Central memory CD8-positive, alpha-beta T cell (primary cell): Measurements from ENCODE around the gene BRI3.
"Not testable (repeated sequence)": the region's sequence is repeated elsewhere in the genome, so short reads cannot be mapped to it uniquely, and the experiment has no call there.

Experiments used
- ATAC-seq: fragments of 150-1000 bp; cut with Tn5 transposase; replicated peaks from 2 replicates; pipeline ENCODE4 v1.10.0; 2022; ENCODE audit warnings: mild to moderate bottlenecking, moderate FRiP score, moderate number of reproducible peaks; ENCODE audit not compliant: poor library complexity, severe bottlenecking; ENCODE audit errors: extremely low read depth
- DNase-seq, 2 donors: peaks; one replicate each; pipeline ENCODE4 v3.0.0; 2021; ENCODE audit warnings: low spot score in 2 of 2
- H3K27ac Mint-ChIP-seq: one replicate; pipeline ENCODE4 v1.8.0; 2022; ENCODE audit warnings: low read depth, mild to moderate bottlenecking, moderate library complexity, mixed read lengths
- H3K27me3 Mint-ChIP-seq: one replicate; pipeline ENCODE4 v1.8.0; 2022; ENCODE audit warnings: mixed read lengths
- H3K36me3 Mint-ChIP-seq: one replicate; pipeline ENCODE4 v1.8.0; 2022; ENCODE audit warnings: mild to moderate bottlenecking, moderate library complexity, mixed read lengths; ENCODE audit not compliant: insufficient read depth
- H3K4me1 Mint-ChIP-seq: one replicate; pipeline ENCODE4 v1.8.0; 2022; ENCODE audit warnings: mixed read lengths
- H3K4me3 Mint-ChIP-seq: one replicate; pipeline ENCODE4 v1.8.0; 2022; ENCODE audit warnings: mild to moderate bottlenecking, moderate library complexity, mixed read lengths
- H3K9me3 Mint-ChIP-seq: one replicate; pipeline ENCODE4 v1.8.0; 2022; ENCODE audit warnings: mixed read lengths

BRI3 gene

GRCh38 chr7:98312201-98312600 is 30.7 kb downstream of the BRI3 start:
- ATAC-seq (no peak), DNase-seq (no peak)
- Mint-ChIP-seq H3K27me3 (no peaks in the 10 kb centered on the region), H3K4me3 (no peak overlapping the region), H3K4me1 (no peaks in the 10 kb centered on the region), H3K9me3 (no peaks in the 10 kb centered on the region), H3K36me3 (no peaks in the 10 kb centered on the region), H3K27ac (no peak overlapping the region)

DNA sequence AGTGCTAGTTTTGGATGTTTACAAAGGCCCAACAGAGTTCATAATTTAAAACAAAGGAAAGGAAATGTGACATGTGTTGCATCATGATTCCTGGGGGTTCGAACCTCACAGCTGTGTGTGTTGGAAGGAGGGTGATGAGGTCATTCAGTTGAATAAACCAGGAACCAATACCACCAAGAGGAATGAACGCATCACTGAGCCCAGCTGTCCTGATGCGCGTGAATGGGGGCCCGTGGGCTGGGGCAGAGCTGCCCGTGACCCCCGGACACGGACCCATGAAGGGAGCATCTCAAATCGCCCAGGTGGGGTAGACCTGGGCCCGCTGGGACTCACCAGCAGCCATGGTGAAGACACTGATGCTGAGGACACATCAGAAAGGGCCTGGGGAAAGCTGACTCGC is 33.0 kb downstream of the BRI3 start:
- no peaks in the 10 kb centered on the region for H3K36me3 Mint-ChIP-seq
- H3K9me3 Mint-ChIP-seq = no peaks in the 10 kb centered on the region
- ATAC-seq = no peak
- peak overlapping the region; percentile 30 for H3K27ac Mint-ChIP-seq
- no peaks in the 10 kb centered on the region for H3K4me1 Mint-ChIP-seq
- peaks cover 12% of the 10 kb centered on the region for H3K27me3 Mint-ChIP-seq
- DNase-seq = no peak
- H3K4me3 Mint-ChIP-seq = no peak overlapping the region

- Mint-ChIP-seq H3K27ac (no peak overlapping the region), H3K4me1 (no peaks in the 10 kb centered on the region), H3K36me3 (no peaks in the 10 kb centered on the region), H3K9me3 (no peaks in the 10 kb centered on the region), H3K27me3 (peaks cover 12% of the 10 kb centered on the region), H3K4me3 (no peak overlapping the region)
- ATAC-seq = no peak
- DNase-seq = no peak
Observed at GRCh38 chr7:98315318-98315993, 34.0 kb downstream of the BRI3 start.

DNA sequence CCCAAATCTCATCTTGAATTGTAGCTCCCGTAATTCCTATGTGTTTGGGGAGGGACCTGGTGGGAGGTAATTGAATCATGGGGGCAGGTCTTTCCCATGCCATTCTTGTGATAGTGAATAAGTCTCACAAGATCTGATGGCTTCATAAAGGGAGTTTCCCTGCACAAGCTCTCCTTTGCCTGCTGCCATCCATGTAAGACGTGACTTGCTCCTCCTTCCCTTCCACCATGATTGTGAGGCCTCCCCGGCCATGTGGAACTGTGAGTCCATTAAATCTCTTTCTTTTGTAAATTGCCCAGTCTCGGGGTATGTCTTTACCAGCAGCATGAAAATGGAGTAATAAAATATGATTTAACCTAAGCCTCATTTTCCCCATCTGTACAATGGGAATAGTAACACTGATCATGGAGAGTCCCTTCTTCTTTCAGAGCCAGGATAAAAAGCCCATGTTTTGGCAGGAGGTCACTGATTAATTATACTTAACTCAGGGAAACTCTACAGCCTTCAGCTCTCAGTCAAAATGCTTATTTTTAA is 34.6 kb downstream of the BRI3 start:
- H3K4me3 Mint-ChIP-seq, H3K4me1 Mint-ChIP-seq, H3K27ac Mint-ChIP-seq, H3K9me3 Mint-ChIP-seq, H3K36me3 Mint-ChIP-seq, ATAC-seq, DNase-seq: not testable (repeated sequence)
- peaks cover 12% of the 10 kb centered on the region for H3K27me3 Mint-ChIP-seq

GRCh38 chr7:98317366-98318040 is 36.0 kb downstream of the BRI3 start:
- Mint-ChIP-seq H3K4me3 (no peak overlapping the region), H3K4me1 (no peaks in the 10 kb centered on the region), H3K27me3 (peaks cover 22% of the 10 kb centered on the region), H3K27ac (no peak overlapping the region), H3K36me3 (no peaks in the 10 kb centered on the region), H3K9me3 (no peaks in the 10 kb centered on the region)
- DNase-seq = no peak
- ATAC-seq = no peak

- ATAC-seq (no peak), DNase-seq (no peak)
- Mint-ChIP-seq H3K4me1 (no peaks in the 10 kb centered on the region), H3K36me3 (no peaks in the 10 kb centered on the region), H3K9me3 (no peaks in the 10 kb centered on the region), H3K27me3 (peaks cover 36% of the 10 kb centered on the region), H3K27ac (no peak overlapping the region), H3K4me3 (no peak overlapping the region)
Observed at GRCh38 chr7:98319176-98319575, 37.7 kb downstream of the BRI3 start.

DNA sequence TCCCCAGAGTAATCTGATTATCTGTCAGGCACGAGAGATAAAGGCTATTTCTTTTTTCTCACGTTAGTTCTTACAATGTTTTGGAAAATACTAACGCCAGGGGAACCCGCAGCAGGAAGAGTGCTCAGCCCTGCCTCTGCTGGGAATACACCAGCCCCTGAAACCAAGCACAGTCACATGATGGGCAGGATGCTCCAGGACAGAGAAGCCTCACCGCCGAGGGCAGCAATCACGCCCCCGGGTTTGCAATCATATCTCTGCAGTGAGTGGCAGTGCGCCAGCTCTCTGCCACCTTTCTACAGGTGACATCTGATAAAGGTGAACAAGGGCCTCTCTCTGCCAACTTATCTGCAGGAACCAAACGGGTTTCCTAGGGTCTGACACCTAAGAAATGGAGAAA is 39.8 kb downstream of the BRI3 start:
- DNase-seq (no peak), ATAC-seq (no peak)
- Mint-ChIP-seq H3K36me3 (no peaks in the 10 kb centered on the region), H3K27ac (no peak overlapping the region), H3K27me3 (peaks cover 39% of the 10 kb centered on the region), H3K4me3 (no peak overlapping the region), H3K9me3 (no peaks in the 10 kb centered on the region), H3K4me1 (no peaks in the 10 kb centered on the region)

- DNase-seq (no peak), ATAC-seq (no peak)
- Mint-ChIP-seq H3K27me3 (peaks cover 43% of the 10 kb centered on the region), H3K27ac (no peak overlapping the region), H3K4me1 (no peaks in the 10 kb centered on the region), H3K36me3 (no peaks in the 10 kb centered on the region), H3K4me3 (no peak overlapping the region), H3K9me3 (no peaks in the 10 kb centered on the region)
Observed at GRCh38 chr7:98322331-98323270, 41.1 kb downstream of the BRI3 start.

- no peaks in the 10 kb centered on the region for H3K9me3 Mint-ChIP-seq
- DNase-seq (no peak), ATAC-seq (no peak)
- H3K4me1 Mint-ChIP-seq = no peaks in the 10 kb centered on the region
- no peak overlapping the region for H3K27ac Mint-ChIP-seq
- H3K4me3 Mint-ChIP-seq = no peak overlapping the region
- peaks cover 35% of the 10 kb centered on the region for H3K27me3 Mint-ChIP-seq
- H3K36me3 Mint-ChIP-seq = no peaks in the 10 kb centered on the region
Observed at GRCh38 chr7:98323597-98324322, 42.3 kb downstream of the BRI3 start.

GRCh38 chr7:98324782-98325181 is 43.3 kb downstream of the BRI3 start:
- H3K9me3 Mint-ChIP-seq = no peaks in the 10 kb centered on the region
- H3K27ac Mint-ChIP-seq = no peak overlapping the region
- H3K4me3 Mint-ChIP-seq = no peak overlapping the region
- no peaks in the 10 kb centered on the region for H3K36me3 Mint-ChIP-seq
- H3K4me1 Mint-ChIP-seq = no peaks in the 10 kb centered on the region
- ATAC-seq = no peak
- DNase-seq = no peak
- H3K27me3 Mint-ChIP-seq = peaks cover 35% of the 10 kb centered on the region

DNA sequence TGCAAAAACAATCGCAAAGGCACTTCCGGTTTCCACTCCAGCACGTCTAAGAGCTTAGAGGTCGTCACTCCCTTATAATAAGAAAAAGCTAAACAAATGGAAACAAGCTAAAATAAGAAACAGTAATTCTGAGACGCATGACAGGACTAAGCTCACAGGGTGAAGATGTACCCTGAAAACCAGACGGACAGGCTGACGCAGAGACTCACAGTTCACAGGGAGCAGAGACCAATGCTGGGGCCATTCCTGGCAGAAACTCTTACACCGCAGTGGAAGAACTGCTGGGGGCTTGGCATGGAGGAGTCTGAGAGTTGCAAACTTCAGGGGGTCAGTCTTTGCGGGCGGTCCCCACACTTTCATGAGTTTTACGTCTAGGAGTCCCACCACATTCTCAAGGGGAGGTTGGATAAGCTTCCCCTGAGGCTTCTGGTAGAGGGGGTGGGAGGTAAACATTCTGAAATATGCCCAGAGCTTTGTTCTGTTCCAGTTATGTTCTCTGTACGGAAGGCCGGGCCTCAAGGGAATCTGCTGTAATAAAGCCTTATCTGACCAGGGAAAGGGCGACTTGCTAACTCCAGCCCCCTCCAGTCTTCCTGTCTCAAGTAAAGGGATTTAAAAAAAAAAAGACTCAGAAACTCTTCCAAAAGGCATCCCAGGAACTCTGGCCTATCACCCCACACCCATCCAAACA is 47.8 kb downstream of the BRI3 start:
- DNase-seq (no peak), ATAC-seq (no peak)
- Mint-ChIP-seq H3K4me1 (no peaks in the 10 kb centered on the region), H3K9me3 (no peaks in the 10 kb centered on the region), H3K4me3 (no peak overlapping the region), H3K27ac (no peak overlapping the region), H3K36me3 (peaks cover 2% of the 10 kb centered on the region), H3K27me3 (peaks cover 11% of the 10 kb centered on the region)
